Measurements from ENCODE around the gene SCN5A. TPM values are rescaled to one million over a fixed set of nuclear protein-coding genes. Genes with fewer than 3 reads are reported as not detected.
A peak's percentile ranks its signal among the peaks of the same experiment; 100 is the strongest.

The SCN5A gene
- total RNA-seq, 1 donor from 2014 or later, result 133 TPM

DNA sequence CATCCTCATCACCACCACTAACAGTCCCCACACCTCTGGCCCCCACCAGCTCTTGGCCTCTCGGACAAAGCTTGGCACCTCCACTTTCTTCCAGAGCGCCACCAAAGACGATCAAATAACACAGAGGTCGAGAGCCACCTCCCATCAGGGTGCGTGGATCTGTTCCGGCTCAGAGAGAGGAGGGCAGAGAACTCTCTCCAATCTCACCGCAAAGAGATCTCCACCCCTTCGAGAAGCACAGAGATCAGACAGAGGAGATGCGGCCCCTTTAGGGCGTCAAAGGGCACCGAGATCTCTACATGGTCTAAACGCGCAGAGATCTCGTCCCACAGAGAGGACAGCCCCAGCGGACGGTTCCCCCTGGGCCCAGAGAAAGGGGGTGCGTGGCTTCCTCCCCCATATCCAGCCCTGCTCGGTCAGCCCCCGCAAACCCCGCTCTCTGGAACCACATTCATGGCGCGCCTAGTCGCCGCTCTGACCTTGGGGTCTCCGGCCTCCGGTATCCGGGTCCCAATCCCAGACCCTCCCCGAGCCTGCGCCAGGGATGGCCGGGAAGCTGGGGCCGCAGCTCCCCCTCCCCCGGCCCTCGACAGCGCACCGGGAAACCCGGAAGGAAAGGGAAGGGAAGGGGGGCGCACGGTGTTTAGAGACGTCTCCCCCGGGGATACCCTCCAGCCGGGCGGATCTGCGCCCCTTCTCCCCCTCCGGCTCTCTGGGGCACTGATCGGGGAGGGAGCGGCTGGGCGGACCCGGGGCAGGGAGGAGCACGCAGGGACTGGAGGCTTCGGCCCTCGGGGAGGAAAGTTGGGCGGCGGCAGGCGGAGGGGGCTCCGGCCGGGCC, 608 bp downstream of the SCN5A start:
- ATAC-seq, result no peak
- DNase-seq, result no peak

DNA sequence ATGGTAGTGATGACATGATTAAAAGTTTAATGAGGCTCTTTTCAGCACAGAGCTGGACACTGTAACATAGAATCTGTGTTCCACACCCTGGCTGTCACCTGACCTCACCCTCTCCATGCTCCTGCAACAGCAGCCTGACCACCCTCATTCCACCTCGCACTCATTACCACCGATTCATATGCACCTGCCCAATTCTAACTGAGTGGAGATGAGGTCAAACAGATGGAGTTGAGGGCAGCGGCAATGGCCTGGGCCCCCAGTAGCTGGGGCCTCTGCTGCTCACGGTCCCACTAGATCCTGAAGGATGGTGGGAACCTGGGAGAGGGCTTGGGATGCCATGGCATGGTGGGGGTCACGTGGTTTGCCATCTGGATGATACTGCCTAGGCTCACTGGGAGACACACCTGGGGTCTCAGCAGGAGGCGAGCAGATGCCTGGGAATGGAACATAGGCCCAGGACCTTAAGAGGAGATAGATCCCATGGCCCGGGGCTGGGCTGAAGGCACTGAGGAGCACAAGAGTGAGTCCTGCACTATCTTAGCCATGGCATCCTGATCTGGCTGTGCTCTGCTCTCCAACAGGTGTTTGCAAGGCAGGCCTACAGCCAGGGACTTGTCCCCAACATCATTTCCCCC, 1.3 kb downstream of the SCN5A start:
- intact Hi-C loops (cut with micrococcal nuclease), result no loop called here
- no peak for DNase-seq
- ATAC-seq, result no peak

More for the DNA sequence above, 608 bp downstream of the SCN5A start:
- intact Hi-C loops (cut with micrococcal nuclease), result no loop called here

DNA sequence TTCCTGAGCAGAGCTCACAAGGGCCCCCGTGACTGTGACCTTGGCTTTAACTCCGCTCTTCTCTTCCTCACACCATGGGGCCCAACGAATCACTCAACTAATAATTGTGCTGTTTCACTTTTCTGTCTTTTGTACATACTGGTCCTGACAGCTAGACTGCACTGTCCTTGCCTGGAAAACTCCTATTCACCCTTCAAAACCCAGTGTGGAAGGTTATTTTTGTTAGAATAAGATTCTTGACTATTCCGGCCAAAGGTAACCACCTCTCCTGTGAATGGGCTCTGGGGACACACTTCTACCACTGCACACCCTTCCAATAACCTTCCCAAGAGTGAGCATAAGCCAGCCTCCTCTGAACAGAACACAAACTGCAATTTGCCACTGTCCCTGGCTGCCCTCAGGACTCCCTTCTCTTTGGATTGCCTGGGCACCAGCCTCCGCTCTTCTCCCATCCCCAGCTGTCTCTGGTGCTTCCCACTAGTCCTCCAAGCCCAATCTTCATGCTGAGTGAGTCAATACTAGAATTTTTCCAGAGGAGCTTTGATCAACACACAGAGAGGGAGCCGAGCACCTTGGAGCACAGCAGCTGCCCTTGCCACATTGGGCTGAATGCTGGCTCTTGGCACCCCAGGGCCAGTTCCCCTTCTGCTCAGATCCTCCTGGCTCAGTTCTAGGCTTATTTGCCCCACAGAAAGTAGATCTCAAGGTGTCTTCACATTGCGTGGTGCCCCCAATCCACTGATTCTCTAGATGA, 2.1 kb downstream of the SCN5A start:
- no peak for DNase-seq
- intact Hi-C loops (cut with micrococcal nuclease), result no loop called here
- peak; percentile 11 for ATAC-seq

DNA sequence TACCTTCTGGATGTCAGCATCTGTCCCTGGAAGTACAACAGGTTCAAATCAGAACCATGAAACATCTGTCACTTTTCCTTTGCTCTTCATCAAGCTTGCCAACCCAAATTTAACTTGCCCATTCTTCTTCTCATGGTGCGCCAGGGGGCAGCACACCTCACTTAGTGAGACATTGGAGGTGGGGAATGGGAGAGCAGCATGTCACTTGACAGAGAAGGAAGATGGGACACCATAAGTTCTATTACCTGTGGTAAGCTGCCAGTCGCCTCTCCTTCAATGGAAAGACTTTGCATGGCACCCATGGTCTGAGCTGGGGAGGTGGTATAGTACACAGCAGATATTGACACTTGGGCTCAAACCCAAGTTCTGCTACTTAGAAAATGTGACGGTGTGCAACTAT, 2.9 kb downstream of the SCN5A start:
- ATAC-seq (no peak), DNase-seq (no peak)
- intact Hi-C loops (cut with micrococcal nuclease), result no loop called here

DNA sequence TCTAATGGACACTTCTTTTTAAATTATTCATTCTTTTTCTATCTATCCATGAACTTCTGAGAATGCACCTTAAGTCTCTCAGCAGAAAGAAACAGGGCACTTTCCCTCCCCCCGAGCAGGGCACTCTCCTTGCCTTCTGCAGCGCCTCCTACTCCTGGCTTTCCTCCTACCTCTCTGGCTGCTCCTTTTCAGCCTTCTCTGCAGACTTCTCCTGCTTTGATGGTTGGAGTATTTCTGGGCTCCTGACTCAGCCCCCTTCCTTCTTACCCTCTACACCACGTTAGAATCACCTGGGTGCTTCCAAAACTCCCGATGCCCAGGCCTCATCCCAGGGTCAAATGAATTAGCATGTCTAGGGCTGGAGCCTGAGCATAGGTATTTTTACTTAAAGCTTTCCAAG, 3.4 kb downstream of the SCN5A start:
- intact Hi-C loops (cut with micrococcal nuclease), result no loop called here
- DNase-seq, result no peak
- no peak for ATAC-seq

DNA sequence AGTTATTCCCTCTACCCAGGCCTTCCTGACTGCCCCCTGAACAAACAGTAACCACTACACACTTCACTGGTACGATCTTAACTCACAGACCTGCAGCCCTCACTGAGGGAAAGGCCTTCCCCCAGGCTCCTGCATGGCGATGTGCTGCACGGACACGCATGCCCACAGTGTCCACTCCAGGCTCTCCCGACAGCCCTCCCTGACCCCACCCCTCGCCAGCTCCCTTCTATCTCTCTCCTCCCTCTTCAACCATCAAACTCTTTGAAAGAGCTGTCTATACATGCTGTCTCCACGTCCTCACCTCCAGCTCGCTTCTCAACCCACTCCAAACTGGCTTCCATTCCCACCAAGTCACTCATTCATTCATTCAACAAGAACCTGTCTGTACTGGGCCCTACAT, 3.9 kb downstream of the SCN5A start:
- ATAC-seq (peak; percentile 65), DNase-seq (peak; percentile 79)
- intact Hi-C loops (cut with micrococcal nuclease), result no loop called here

DNA sequence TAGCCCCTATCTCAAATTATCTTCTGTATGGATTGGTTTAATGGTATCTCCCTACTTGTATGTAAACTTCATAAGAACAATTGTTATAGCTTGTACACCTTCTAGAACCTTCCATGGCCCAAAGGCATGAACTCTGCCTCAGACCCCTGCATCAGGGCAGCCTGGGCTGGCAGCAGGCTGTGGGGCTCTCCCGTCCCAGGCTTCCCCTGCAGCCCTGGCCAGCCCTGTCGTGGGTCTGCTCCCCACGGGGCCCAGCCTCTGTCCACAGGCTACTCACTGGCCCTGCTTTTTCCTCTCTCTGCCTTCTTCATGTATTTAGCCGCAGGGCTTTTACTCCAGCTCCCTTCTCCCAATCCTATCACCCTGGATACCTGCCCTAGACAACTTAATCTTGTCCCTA, 4.4 kb downstream of the SCN5A start:
- ATAC-seq (peak; percentile 0), DNase-seq (no peak)
- intact Hi-C loops (cut with micrococcal nuclease), result no loop called here

DNA sequence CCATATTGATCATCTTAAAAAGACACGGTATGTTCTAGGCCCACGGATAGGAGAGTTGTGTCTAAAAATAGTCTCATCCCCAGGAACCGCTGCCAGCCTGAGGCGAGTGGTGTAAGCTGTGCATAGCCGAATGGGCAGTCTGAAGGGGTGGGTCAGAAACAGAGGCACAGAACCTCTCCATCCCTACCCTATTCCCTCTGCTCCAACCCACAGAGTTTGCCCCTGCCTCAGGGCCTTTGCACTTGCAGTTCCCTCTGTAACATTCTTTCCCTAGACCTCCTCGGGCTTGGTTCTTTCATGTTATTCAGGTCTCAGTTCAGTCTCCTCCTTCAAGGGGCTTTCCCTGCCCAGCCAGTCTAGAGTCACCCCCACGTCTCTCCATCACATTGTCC, 4.8 kb downstream of the SCN5A start:
- ATAC-seq (peak; percentile 72), DNase-seq (peak; percentile 79)
- intact Hi-C loops (cut with micrococcal nuclease), result no loop called here

DNA sequence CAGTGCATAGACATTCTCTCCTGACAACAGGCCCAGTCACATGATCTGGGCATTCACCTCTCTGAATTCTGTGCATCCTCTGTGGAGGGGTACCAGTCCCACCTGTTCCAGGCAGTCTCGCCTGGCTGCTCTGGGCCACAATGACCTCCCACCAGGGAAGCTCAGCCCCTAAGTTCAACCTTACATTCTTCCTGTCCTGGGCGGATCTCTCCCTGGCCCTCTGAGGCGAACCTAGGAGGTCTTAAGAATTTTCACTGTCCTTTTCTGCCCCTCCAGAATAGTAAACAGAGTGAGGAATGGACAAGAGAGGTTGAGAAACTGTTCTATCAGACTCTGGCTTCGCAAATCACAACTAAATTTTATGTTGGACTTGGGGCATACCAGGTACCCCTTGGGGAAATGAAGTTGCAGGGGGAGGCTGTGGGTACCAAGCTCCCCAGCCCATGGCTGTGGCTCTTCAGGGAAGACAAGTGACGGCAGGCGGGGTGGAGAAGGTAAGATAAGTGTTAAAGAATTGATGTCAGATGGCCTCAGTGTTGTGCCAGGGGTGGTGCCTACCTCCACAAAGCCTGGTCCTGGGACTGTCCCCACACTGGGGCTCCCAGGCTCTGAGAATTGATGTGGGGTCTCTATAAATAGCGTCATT, 5.3 kb downstream of the SCN5A start:
- no peak for DNase-seq
- no peak for ATAC-seq
- intact Hi-C loops (cut with micrococcal nuclease), result no loop called here

DNA sequence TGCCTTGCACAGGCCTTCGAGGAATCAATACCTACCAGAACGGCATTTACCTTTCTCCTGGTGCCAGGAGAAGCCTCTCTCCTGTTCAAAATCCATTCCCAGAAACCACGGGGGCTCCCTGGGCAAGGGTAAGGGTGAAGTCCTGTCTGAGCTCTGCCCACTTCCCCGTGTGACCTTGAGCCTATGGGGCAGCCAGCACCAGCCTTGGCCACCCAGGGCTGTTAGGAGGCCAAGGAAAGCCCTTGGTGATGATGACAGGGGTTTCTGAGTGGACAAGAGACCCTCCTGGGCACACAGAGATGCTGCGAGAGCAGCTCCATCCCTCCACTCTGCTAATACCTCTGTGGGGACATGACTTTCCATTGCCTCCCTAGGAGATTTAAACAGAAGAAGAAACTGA, 5.9 kb downstream of the SCN5A start:
- intact Hi-C loops (cut with micrococcal nuclease), result no loop called here
- DNase-seq (no peak), ATAC-seq (no peak)

DNA sequence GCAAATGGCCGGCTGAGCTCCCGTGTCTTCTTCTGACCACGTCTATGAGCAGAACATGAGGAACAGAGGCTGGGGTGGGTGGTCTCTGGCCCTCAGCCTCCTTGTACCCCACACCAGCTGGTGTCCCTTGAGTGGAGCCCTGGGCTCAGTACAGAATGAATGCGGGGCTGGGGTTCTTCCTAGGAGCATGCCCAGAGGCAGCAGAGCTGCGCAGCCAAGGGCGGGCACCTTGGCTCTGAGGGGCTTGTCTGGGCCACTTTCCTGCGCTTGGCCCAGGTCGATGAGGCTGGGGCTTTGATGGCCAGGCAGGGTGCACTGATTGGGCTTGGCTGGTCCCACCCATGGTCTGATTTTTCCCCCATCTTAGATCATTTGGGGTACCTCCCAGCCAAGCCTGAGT, 6.4 kb downstream of the SCN5A start:
- intact Hi-C loops (cut with micrococcal nuclease), result no loop called here
- DNase-seq (no peak), ATAC-seq (no peak)

DNA sequence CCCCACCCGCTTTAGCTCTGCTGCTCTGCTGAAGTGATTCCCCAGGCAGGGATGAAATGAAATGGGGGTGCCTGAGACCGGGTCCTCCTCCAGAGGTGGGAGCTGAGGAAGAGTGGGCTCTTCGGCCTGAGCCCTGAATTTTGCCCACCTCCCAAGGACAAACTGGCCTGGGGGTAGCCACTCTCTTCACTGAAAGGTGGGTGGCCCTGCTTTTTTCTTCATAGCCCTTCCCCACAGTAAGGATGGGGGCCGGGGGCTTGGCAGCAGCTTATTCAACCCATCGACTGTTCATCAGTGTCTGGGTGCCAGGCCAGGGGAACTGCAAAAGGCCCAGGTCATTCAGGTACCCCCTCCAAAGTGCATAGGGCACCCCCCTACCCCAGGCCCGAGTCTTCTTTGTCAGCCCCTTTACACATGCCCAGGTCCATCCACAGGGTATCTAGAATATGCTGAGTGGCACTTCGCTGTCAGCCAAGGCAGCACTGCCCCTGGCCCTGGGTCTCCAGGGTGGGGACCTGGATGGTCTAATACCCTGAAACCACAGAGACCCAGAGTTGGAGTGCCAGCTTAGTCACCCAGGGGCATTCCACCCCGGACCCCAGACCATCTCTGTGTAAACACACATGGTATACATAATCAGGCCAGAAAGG, 7.9 kb downstream of the SCN5A start:
- no peak for DNase-seq
- intact Hi-C loops (cut with micrococcal nuclease), result no loop called here
- no peak for ATAC-seq

DNA sequence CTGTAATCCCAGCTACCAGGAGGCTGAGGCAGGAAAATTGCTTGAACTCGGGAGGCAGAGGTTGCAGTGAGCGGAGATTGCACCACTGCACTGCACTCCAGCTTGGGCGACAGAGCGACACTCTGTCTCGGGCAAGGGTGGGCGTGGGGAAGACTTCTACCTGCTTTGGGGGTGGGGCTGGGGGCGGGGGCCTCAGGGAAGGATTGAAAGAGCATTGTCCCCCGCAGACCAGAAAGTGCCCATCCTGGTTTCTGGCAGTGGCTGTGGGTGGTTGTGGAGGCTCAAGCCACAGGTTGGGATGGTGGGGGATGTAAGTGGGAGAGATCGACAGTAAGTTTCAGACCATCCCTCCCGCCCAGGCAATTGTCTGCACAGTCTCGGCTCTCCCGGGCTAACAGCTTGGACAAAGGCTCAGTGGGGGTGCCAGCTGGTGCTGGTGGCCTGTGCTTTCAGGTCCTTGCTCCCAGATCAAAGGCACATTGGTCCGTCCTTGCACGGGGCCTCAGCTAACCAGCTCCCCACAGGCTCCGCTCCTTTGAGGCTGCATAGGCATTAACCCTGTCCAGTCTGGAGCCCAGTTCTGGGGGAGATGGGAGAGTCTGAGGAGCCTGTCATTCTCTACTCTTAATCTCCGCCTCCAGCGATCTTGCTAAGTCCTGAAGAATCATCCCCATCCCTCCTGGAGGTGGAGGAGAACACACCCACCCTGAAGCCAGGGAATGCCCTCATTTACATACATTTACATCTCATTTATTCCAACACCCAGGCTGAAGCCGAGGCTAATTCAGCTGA, 8.6 kb downstream of the SCN5A start:
- ATAC-seq (no peak), DNase-seq (no peak)
- intact Hi-C loops (cut with micrococcal nuclease), result no loop called here

DNA sequence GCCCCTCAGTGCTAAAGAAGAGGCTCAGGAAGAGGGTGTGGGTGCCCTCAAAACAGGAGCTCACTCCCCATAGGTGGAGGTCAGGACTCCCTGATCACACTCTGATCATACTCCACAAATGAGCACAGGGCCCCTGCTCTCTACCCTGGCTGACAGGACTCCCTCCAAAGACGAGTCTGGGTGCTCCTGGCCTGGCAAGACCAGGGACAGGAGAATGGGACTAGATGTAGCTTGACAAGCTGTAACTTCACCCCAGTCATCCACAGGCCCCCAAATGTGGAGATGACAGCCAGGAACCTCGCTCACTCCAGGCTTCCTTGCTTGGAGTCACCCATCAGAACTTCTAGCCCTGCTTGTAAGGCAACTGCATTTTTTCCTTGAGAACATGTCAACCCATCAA, 11.1 kb downstream of the SCN5A start:
- DNase-seq, result no peak

DNA sequence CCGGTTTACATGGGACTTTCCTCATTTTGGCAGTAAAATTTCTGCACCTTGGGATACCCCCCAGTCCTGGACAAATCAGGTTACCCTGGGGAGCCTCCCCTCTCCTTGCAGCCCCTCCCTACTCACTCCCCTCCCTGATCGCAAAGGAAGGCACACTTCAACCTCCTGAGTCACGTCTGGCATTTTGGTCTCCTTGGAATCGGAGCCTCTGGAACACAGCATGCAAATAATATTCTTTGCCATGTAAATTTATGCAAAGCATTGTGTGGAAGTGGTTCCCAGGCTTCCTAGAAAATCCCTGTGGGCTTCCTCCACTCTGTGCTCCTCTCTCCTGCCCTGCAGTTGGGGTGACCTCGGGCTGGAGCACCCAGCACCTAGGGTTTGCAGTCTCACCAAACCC, 11.6 kb downstream of the SCN5A start:
- intact Hi-C loops (cut with micrococcal nuclease), result no loop called here
- ATAC-seq (no peak), DNase-seq (no peak)

More for the DNA sequence above, 11.1 kb downstream of the SCN5A start:
- intact Hi-C loops (cut with micrococcal nuclease), result no loop called here
- no peak for ATAC-seq

DNA sequence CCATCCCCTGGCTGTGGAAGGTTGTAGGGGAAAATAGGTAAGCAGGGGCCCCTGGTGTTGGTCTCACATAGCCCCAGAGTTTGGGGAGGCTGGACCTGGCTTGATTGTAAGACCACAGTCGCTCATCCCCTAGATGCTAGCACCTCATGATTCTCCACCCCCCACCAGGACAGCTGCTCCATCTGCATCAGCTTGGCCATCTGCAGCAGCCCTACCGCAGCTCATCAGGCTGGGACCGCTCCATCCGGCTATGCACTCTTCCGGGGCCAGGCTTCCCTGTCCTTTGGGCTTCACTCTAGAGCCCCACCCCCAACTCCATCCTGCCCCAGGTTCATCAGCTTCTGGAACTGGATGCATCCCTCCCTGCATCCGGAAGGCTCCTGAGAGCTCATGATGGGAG, 12.6 kb downstream of the SCN5A start:
- ATAC-seq, result no peak
- no peak for DNase-seq
- intact Hi-C loops (cut with micrococcal nuclease), result no loop called here

DNA sequence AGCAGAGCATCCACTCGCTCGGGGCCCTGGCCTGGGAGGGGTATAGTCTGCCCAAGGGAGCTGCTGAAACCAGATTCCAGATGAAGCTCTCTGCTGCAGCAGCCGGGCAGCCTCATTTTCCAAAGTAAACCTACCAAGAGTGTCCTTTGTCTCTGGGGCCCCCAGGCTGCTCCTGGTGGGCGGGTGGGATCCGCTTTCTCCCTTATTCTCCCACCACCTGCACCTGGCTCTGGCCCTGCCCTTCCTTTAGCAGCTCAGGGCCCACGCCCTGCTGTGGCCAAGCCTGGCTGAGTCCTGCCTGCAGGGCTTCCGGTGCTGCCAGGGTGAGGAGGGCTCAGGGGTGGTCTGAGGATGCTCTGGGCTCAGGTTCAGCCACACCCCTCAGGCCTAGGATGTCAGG, 13.0 kb downstream of the SCN5A start:
- intact Hi-C loops (cut with micrococcal nuclease), result no loop called here
- DNase-seq (no peak), ATAC-seq (no peak)

DNA sequence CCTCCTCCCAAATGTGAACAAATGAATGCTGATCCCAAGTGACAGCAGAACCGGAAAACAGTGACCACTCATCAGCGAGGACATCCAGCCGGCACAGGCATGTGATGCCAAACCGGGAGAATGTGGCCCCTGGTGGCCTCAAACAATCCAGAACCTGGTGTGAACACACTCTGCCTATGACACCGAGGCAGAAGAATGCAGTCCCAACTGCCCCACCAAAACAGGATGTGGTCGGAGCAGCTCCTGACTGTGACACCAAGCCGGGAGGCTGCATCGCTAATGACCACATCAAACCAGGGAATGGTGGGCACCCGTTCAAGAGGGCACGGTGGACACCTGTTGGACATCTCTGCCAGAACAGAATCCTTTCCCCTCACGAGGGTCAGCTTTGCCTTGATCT, 15.4 kb downstream of the SCN5A start:
- DNase-seq (no peak), ATAC-seq (peak; percentile 63)
- intact Hi-C loops (cut with micrococcal nuclease), result no loop called here

DNA sequence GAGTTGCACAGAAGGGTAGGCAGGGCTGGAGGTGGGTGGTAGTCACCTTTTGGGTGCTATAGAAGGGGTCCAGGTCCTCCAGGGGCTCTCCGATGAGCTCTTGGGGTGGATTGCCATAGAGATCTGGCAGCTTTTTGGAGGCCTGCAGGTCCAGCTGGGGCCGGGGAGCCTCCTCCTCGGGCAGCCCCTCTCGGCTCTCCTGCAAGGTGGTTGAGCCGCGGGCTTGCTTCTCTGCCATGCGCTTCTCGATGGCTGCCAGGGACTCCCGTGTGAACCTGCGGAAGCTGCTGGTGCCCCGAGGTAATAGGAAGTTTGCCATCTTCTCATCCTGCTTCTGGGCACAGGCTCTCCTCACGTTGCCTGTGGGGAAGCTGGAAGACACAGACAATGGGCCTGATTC, 16.5 kb downstream of the SCN5A start:
- ATAC-seq (no peak), DNase-seq (no peak)
- intact Hi-C loops (cut with micrococcal nuclease), result no loop called here

All from left ventricle myocardium superior (tissue), 1 donor.